Kidney (tissue), 14 donors: Measurements from ENCODE around the gene MTERF4. TPM values are rescaled to one million over a fixed set of nuclear protein-coding genes. Genes with fewer than 3 reads are reported as not detected.

Experiments
- DNase-seq, 5 donors: peaks; one replicate each; pipeline ENCODE4 v3.0.0-alpha.2; 2013 to 2020
- FAIRE-seq: peaks from 2 replicates; lab custom pipeline; 2012; peaks lifted over from hg19 to GRCh38; lab: Jason Lieb, UNC
- H3K27ac ChIP-seq, 2 donors: one replicate each; pipeline ENCODE4 v1.7.0; 2013; ENCODE audit warnings: low read depth in 2 of 2, low read length in 2 of 2, inconsistent platforms in 1 of 2
- H3K27me3 ChIP-seq: one replicate; pipeline ENCODE4 v1.7.1; 2013; ENCODE audit warnings: low read length, inconsistent platforms; ENCODE audit not compliant: control insufficient read depth, insufficient read depth
- H3K36me3 ChIP-seq, 3 donors: one replicate each; pipeline versions ENCODE4 v1.7.0 to v1.7.1; 2013; ENCODE audit warnings: low read length in 3 of 3, control low read depth in 1 of 3, inconsistent platforms in 1 of 3; ENCODE audit not compliant: insufficient read depth in 3 of 3, control insufficient read depth in 2 of 3
- H3K4me1 ChIP-seq, 3 donors: one replicate each; pipeline versions ENCODE4 v1.7.0 to v1.7.1; 2013; ENCODE audit warnings: low read length in 3 of 3, inconsistent platforms in 1 of 3, low read depth in 1 of 3; ENCODE audit not compliant: control insufficient read depth in 2 of 3, insufficient read depth in 2 of 3
- H3K4me3 ChIP-seq, 3 donors: one replicate each; pipeline versions ENCODE4 v1.7.0 to v1.8.1; 2013; ENCODE audit warnings: low read length in 3 of 3, control low read depth in 1 of 3, inconsistent platforms in 1 of 3
- H3K9ac ChIP-seq, 3 donors: one replicate each; pipeline versions ENCODE4 v1.7.0 to v1.7.1; 2013; ENCODE audit warnings: low read length in 3 of 3, control low read depth in 1 of 3, inconsistent platforms in 1 of 3
- H3K9me3 ChIP-seq, 3 donors: one replicate each; pipeline versions ENCODE4 v1.7.0 to v1.7.1; 2013; ENCODE audit warnings: low read length in 3 of 3, control low read depth in 1 of 3, inconsistent platforms in 1 of 3; ENCODE audit not compliant: control insufficient read depth in 2 of 3, insufficient read depth in 1 of 3
- intact Hi-C: fragments of 100-400 bp; cut with DNase I; formaldehyde crosslinking; loops from one replicate; pipeline ENCODE4 v1.11.1; 2022
- polyA plus RNA-seq: library from polyadenylated mRNA; stranded (reverse); fragments of 350-450 nt; fragmentation: Illumina TruSeq; extraction: RNeasy Lipid Tissue Mini Kit (QIAGEN cat#74804); gene quantifications from one replicate; pipeline ENCODE4 v1.2.3, GENCODE V29; 2014; ENCODE audit warnings: low read depth, low replicate concordance; ENCODE audit not compliant: insufficient read depth
- total RNA-seq: library from RNA; stranded (reverse); fragmentation: NEBNext Ultra II Directional; extraction: Animal tissue kit (Norgen Biotek cat#: 25700); gene quantifications from one replicate; pipeline ENCODE4 v1.2.1, GENCODE V29; 2021
- TF ChIP-seq, protein P1 (sequence below): IDR thresholded peaks from 3 replicates; pipeline ENCODE4 v1.5.1; 2012; ENCODE audit warnings: mild to moderate bottlenecking, moderate library complexity, borderline replicate concordance; ENCODE audit not compliant: insufficient read depth; ENCODE audit errors: extremely low read depth
- donor health status: control.
- donor health status: control.
- donor health status: control.
- donor health status: control.
- donor health status: control.
- donor health status: DM: yes; HTN: yes; CAD: no.
- donor health status: Normal renal cell carcinoma (clear cell type).

Gene MTERF4
- total and polyA plus RNA-seq, 2 donors from 2014 or later, result 24.3 to 41.5 TPM

DNA sequence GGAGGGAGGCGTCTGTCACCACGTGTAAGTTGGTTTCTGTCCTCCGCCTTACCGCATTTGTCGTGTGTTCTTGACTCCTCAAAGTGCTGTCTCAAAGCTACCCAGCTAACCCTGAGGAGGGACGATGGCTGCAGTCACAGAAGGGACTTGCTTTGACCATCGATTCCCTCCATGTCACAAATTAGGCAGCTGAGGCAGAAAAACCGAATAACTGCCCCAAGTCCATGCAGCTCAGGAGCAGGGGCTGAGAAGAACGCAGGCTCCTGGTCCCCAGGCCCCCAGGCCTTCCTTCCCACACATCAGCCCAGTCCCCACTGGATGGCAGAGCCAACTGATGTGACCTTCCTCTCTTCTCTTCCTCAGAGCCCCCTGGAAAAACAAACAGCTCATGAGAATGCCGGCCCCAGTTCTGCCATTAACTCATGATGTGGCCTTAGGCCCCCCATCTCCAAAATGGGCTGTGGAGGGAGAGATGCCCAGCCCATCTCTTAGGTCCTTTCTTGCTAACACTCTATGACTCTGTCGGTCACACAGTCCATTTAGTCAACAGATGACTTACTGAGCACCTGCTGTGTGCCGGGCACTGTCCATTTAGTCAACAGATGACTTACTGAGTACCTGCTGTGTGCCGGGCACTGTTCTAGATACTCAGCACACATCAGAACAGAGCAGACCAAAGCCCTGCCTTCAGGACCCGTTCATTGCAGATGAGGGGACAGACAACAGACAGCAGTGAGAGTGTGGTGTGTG lies 19.6 kb downstream of the MTERF4 start:
- DNase-seq, result peak in 1 of 5 donors; percentile 39
- FAIRE-seq, result no peak
- Histone ChIP-seq H3K4me1 (peaks cover 0 to 4% (median 0%) of the 10 kb centered on the region in 3 donors), H3K9me3 (no peaks in the 10 kb centered on the region), H3K27ac (no peak overlapping the region), H3K36me3 (peaks cover 0 to 19% (median 12%) of the 10 kb centered on the region in 3 donors), H3K4me3 (no peak overlapping the region), H3K9ac (no peak overlapping the region), H3K27me3 (no peaks in the 10 kb centered on the region)
- intact Hi-C loops, result no loop called here
- TF ChIP-seq, protein P1, sequence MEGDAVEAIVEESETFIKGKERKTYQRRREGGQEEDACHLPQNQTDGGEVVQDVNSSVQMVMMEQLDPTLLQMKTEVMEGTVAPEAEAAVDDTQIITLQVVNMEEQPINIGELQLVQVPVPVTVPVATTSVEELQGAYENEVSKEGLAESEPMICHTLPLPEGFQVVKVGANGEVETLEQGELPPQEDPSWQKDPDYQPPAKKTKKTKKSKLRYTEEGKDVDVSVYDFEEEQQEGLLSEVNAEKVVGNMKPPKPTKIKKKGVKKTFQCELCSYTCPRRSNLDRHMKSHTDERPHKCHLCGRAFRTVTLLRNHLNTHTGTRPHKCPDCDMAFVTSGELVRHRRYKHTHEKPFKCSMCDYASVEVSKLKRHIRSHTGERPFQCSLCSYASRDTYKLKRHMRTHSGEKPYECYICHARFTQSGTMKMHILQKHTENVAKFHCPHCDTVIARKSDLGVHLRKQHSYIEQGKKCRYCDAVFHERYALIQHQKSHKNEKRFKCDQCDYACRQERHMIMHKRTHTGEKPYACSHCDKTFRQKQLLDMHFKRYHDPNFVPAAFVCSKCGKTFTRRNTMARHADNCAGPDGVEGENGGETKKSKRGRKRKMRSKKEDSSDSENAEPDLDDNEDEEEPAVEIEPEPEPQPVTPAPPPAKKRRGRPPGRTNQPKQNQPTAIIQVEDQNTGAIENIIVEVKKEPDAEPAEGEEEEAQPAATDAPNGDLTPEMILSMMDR, result no peak

DNA sequence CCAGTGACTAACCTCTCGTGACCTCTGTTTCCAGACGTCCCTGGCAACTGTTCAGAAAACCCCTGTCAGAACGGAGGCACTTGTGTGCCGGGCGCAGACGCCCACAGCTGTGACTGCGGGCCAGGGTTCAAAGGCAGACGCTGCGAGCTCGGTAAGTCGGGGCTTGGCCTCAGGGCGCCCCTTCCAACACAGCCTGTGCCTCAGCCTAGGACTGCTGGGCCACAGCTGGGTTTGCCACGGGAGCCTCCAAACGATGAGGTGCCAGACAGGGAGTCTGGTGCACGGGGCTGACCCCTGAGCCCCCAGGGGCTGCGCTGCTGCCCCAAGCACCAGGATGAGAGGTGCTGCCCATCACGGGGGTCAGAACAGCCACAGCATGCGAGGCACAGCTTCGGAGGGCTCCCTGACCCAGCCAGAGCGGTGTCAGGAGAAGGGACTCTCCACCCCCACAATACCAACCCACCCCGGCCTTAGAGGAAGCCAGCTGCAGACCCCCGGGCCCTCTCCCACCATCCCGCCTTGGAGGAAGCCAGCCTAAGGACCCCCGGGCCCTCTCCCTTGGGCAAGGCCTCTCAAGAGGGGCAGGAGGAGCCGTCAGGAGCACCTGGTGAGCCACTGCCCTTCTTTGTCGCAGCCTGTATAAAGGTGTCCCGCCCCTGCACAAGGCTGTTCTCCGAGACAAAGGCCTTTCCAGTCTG lies 20.3 kb downstream of the MTERF4 start:
- H3K9me3 ChIP-seq, result no peaks in the 10 kb centered on the region
- peaks cover 0 to 13% (median 7%) of the 10 kb centered on the region in 3 donors for H3K36me3 ChIP-seq
- TF ChIP-seq, protein P1, result no peak
- FAIRE-seq, result no peak
- no peak overlapping the region for H3K4me3 ChIP-seq
- H3K27ac ChIP-seq, result no peak overlapping the region
- H3K27me3 ChIP-seq, result no peaks in the 10 kb centered on the region
- DNase-seq, result peak in 1 of 5 donors; percentile 68
- H3K9ac ChIP-seq, result no peak overlapping the region
- intact Hi-C loops, result no loop called here
- peaks cover 0 to 4% (median 0%) of the 10 kb centered on the region in 3 donors for H3K4me1 ChIP-seq

DNA sequence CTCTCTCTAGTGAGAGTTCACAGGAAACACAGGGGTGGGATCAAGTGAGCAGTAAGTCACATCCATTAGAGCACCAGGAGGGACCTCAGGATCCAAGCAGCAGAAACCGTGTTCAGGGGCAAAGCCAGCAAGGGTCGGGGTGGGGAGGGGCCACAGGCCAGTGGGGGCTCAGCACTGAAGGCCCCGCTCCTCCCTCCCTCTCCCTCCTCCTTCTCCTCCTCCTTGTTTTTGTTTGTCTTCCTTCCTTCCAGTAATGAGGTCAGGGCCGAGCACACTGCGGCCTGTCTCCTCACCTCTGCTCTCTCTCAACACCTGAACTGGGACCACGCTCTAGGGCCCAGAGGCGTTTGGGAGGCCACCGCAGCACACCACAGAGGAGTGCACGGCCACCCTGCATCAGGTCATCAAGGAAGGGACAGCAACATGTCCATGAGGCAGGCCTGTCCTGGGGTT lies 20.9 kb downstream of the MTERF4 start:
- no peak overlapping the region for H3K4me3 ChIP-seq
- TF ChIP-seq, protein P1, result no peak
- intact Hi-C loops, result no loop called here
- FAIRE-seq (no peak), DNase-seq (peak in 1 of 5 donors; percentile 57)
- H3K36me3 ChIP-seq, result peaks cover 0 to 8% (median 1%) of the 10 kb centered on the region in 3 donors
- no peaks in the 10 kb centered on the region for H3K27me3 ChIP-seq
- H3K9ac ChIP-seq, result no peak overlapping the region
- H3K4me1 ChIP-seq, result peaks cover 0 to 4% (median 0%) of the 10 kb centered on the region in 3 donors
- no peaks in the 10 kb centered on the region for H3K9me3 ChIP-seq
- H3K27ac ChIP-seq, result no peak overlapping the region
